ENCODE results near the gene CGNL1. TPM values are rescaled to one million over a fixed set of nuclear protein-coding genes. Genes with fewer than 3 reads are reported as not detected.

CGNL1 gene
- total RNA-seq, 6 experiments from 2014 or later = 23.6 to 54.5 (median 42.9) TPM

- no peaks in the 10 kb centered on the region for H3K9me3 ChIP-seq
- H3K27ac ChIP-seq = no peak overlapping the region
- ATAC-seq = no peak
- H3K4me3 ChIP-seq = no peak overlapping the region
- H3K4me1 ChIP-seq = peaks cover 0 to 24% (median 6%) of the 10 kb centered on the region in 4 donors
- no peaks in the 10 kb centered on the region for H3K36me3 ChIP-seq
- DNase-seq = no peak
- intact Hi-C loops (cut with DNase I) = no loop called here
- H3K27me3 ChIP-seq = no peaks in the 10 kb centered on the region
- no peak for TF ChIP-seq POLR2A (IDR thresholded peaks at IDR 0.05)
- no peak for TF ChIP-seq CTCF (IDR thresholded peaks at IDR 0.05)
- WGBS (ENCODE audit: insufficient coverage, low coverage, low lambda C conversion rate, missing lambda C conversion rate) = 93% methylated on average over 6 of the region's 7 CpGs
Observed at GRCh38 chr15:57415602-57416001, 39.3 kb downstream of the CGNL1 start.

- Histone ChIP-seq H3K4me3 (no peak overlapping the region), H3K27me3 (no peaks in the 10 kb centered on the region), H3K4me1 (peaks cover 0 to 30% (median 9%) of the 10 kb centered on the region in 4 donors), H3K36me3 (no peaks in the 10 kb centered on the region), H3K9me3 (no peaks in the 10 kb centered on the region), H3K27ac (peak overlapping the region; percentile 25 to 78 (median 66))
- 47% methylated on average over 6 of the region's 13 CpGs for WGBS (ENCODE audit: insufficient coverage, low coverage, low lambda C conversion rate, missing lambda C conversion rate)
- intact Hi-C loops (cut with DNase I) = no loop called here
- TF ChIP-seq POLR2A (IDR thresholded peaks at IDR 0.05) = peak; percentile 41
- TF ChIP-seq CTCF (IDR thresholded peaks at IDR 0.05) = no peak
- ATAC-seq (peak; percentile 79 to 95 (median 92)), DNase-seq (peak; percentile 73 to 92 (median 91))
Observed at GRCh38 chr15:57418635-57419034, 42.3 kb downstream of the CGNL1 start.

GRCh38 chr15:57419335-57419734 lies 43.0 kb downstream of the CGNL1 start:
- peaks cover 0 to 30% (median 9%) of the 10 kb centered on the region in 4 donors for H3K4me1 ChIP-seq
- intact Hi-C loops (cut with DNase I) = no loop called here
- WGBS (ENCODE audit: insufficient coverage, low coverage, low lambda C conversion rate, missing lambda C conversion rate) = 90% methylated on average over 2 of the region's 2 CpGs

GRCh38 chr15:57421110-57421509 lies 44.8 kb downstream of the CGNL1 start:
- DNase-seq (no peak), ATAC-seq (no peak)
- H3K9me3 ChIP-seq = no peaks in the 10 kb centered on the region
- H3K27me3 ChIP-seq = no peaks in the 10 kb centered on the region
- peaks cover 0 to 30% (median 9%) of the 10 kb centered on the region in 4 donors for H3K4me1 ChIP-seq
- WGBS (ENCODE audit: insufficient coverage, low coverage, low lambda C conversion rate, missing lambda C conversion rate) = 95% methylated on average over 3 of the region's 3 CpGs
- TF ChIP-seq CTCF (IDR thresholded peaks at IDR 0.05) (no peak), POLR2A (IDR thresholded peaks at IDR 0.05) (no peak)
- intact Hi-C loops (cut with DNase I) = no loop called here
- H3K36me3 ChIP-seq = no peaks in the 10 kb centered on the region
- peak overlapping the region; percentile 54 to 67 (median 56) for H3K27ac ChIP-seq
- no peak overlapping the region for H3K4me3 ChIP-seq

More at GRCh38 chr15:57419335-57419734, 43.0 kb downstream of the CGNL1 start:
- no peaks in the 10 kb centered on the region for H3K36me3 ChIP-seq
- H3K9me3 ChIP-seq = no peaks in the 10 kb centered on the region
- no peaks in the 10 kb centered on the region for H3K27me3 ChIP-seq
- ATAC-seq (no peak), DNase-seq (no peak)
- TF ChIP-seq POLR2A (IDR thresholded peaks at IDR 0.05) = no peak
- no peak for TF ChIP-seq CTCF (IDR thresholded peaks at IDR 0.05)
- peak overlapping the region in 2 of 3 donors; percentile 66 to 78 for H3K27ac ChIP-seq
- H3K4me3 ChIP-seq = no peak overlapping the region

- H3K4me1 ChIP-seq = peaks cover 0 to 30% (median 9%) of the 10 kb centered on the region in 4 donors
- peak overlapping the region; percentile 54 to 67 (median 56) for H3K27ac ChIP-seq
- 55% methylated on average over 6 of the region's 6 CpGs for WGBS (ENCODE audit: insufficient coverage, low coverage, low lambda C conversion rate, missing lambda C conversion rate)
- H3K36me3 ChIP-seq = no peaks in the 10 kb centered on the region
- no peaks in the 10 kb centered on the region for H3K9me3 ChIP-seq
- H3K4me3 ChIP-seq = no peak overlapping the region
- intact Hi-C loops (cut with DNase I) = no loop called here
- H3K27me3 ChIP-seq = no peaks in the 10 kb centered on the region
- DNase-seq (no peak), ATAC-seq (peak in 1 of 4 donors; percentile 32)
- TF ChIP-seq POLR2A (IDR thresholded peaks at IDR 0.05) (no peak), CTCF (IDR thresholded peaks at IDR 0.05) (no peak)
Observed at GRCh38 chr15:57421551-57421950, 45.2 kb downstream of the CGNL1 start.
